ENCODE data around the gene MARVELD3. TPM values are rescaled to one million over a fixed set of nuclear protein-coding genes. Genes with fewer than 3 reads are reported as not detected.

The MARVELD3 gene
- total and polyA plus RNA-seq, 2 of the 8 experiments (the other 6 are each of a cell fraction or from before 2014, with no cell fraction given) = 18.0 to 34.8 TPM

- no peak overlapping the region for H2BK12ac ChIP-seq (ENCODE audit: low read depth, low read length)
- H4K8ac ChIP-seq (ENCODE audit: extremely low read depth, insufficient read depth, low read length) = no peak overlapping the region
- H4K5ac ChIP-seq (ENCODE audit: insufficient read length, low read depth, low read length) = no peak overlapping the region
- peaks cover 3 to 4% of the 10 kb centered on the region in 2 experiments for H4K20me1 ChIP-seq (replicated peaks in 1 of 2; ENCODE audit: control insufficient read depth in 1 of 2, insufficient read depth in 2 of 2, low read length in 2 of 2)
- ChIA-PET CTCF (ENCODE audit: partially characterized antibody) (interaction anchor here (0.6 to 1.9 kb wide), 6 partner anchors 8 to 324 kb away, joined by 3 to 7 read pairs (median 4); no protein-coding TSS in a partner anchor), POLR2A (ENCODE audit: partially characterized antibody) (interaction anchor here (0.8 to 2.3 kb wide), 2 partner anchors 9 to 260 kb away, joined by 3 to 15 read pairs; no protein-coding TSS in a partner anchor)
- H3K18ac ChIP-seq (ENCODE audit: extremely low read depth, low read length) = no peak overlapping the region
- peak overlapping the region; percentile 35 to 49; a peak in 3 of 4 replicates for H3K4me2 ChIP-seq (ENCODE audit: insufficient read depth in 1 of 2, low read depth in 2 of 2, low read length in 2 of 2)
- FAIRE-seq (peak; percentile 89), DNase-seq (ENCODE audit: low read depth in 1 of 2, low spot score in 2 of 2) (no peak)
- H2BK120ac ChIP-seq (replicated peaks; ENCODE audit: low read depth, low read length) = no peak overlapping the region
- H2BK5ac ChIP-seq (ENCODE audit: low read depth, low read length) = no peak overlapping the region
- H3K4me3 ChIP-seq (ENCODE audit: extremely low read depth in 1 of 4, insufficient read depth in 2 of 4, low read depth in 3 of 4, low read length in 4 of 4) = peak overlapping the region in 2 of 4 experiments; percentile 19 to 29; a peak in 3 of 8 replicates
- no peak overlapping the region for H3K23ac ChIP-seq (ENCODE audit: insufficient read length)
- no peaks in the 10 kb centered on the region for H3K9me3 ChIP-seq (ENCODE audit: insufficient read depth in 2 of 2, low read depth in 1 of 2, low read length in 1 of 2)
- H2BK20ac ChIP-seq (ENCODE audit: low read length) = no peak overlapping the region
- 43% methylated on average over 3 of the region's 3 CpGs; no CpG with 5 or more reads in 1 of the 2 experiments for WGBS, 2 experiments (ENCODE audit: extremely low coverage in 1 of 2, insufficient coverage in 1 of 2, insufficient read length in 1 of 2, insufficient replicate concordance in 2 of 2, low coverage in 1 of 2, low lambda C conversion rate in 2 of 2, missing lambda C conversion rate in 1 of 2)
- no peaks in the 10 kb centered on the region for H3K27me3 ChIP-seq (replicated peaks in 1 of 4; ENCODE audit: control insufficient read depth in 3 of 4, extremely low read depth in 1 of 4, insufficient read depth in 3 of 4, low read length in 3 of 4)
- H2AK5ac ChIP-seq (ENCODE audit: low read depth, low read length) = no peak overlapping the region
- no peak overlapping the region for H2BK15ac ChIP-seq (ENCODE audit: low read length)
- no peak overlapping the region for H3K9ac ChIP-seq (replicated peaks in 1 of 4; ENCODE audit: extremely low read depth in 1 of 4, low read depth in 3 of 4, low read length in 3 of 4)
- 0 out of 4 replicates have a peak, but pooled peaks cover 0 to 4% of the 10 kb centered on the region in 2 experiments for H3K79me2 ChIP-seq (ENCODE audit: control insufficient read depth in 1 of 2, insufficient read depth in 2 of 2, low read length in 2 of 2)
- H3K4me1 ChIP-seq (replicated peaks in 1 of 4; ENCODE audit: control insufficient read depth in 3 of 4, insufficient read depth in 4 of 4, low read length in 3 of 4) = peaks cover 0 to 14% (median 4%) of the 10 kb centered on the region in 4 experiments; a peak in 4 of 7 replicates
- H2AFZ ChIP-seq (ENCODE audit: low read length) = no peak overlapping the region
- H3K23me2 ChIP-seq (ENCODE audit: low read depth, low read length) = no peaks in the 10 kb centered on the region
- no peak overlapping the region for H4K91ac ChIP-seq (replicated peaks; ENCODE audit: insufficient read length, low read length)
- H3K36me3 ChIP-seq (ENCODE audit: control insufficient read depth in 2 of 4, insufficient read depth in 4 of 4, low read length in 3 of 4) = peaks cover 0 to 33% (median 1%) of the 10 kb centered on the region in 4 experiments; a peak in 5 of 8 replicates
- H3K27ac ChIP-seq (ENCODE audit: low read depth, low read length) = no peak overlapping the region
- no peaks in the 10 kb centered on the region for H3K79me1 ChIP-seq (ENCODE audit: low read depth, low read length)
- no peak overlapping the region for H3K14ac ChIP-seq (ENCODE audit: insufficient read length)
- H3K4ac ChIP-seq (replicated peaks; ENCODE audit: insufficient read length, low read depth, low read length) = no peak overlapping the region
- H3K56ac ChIP-seq (replicated peaks; ENCODE audit: insufficient read length, low read depth, low read length) = no peak overlapping the region
- TF ChIP-seq NANOG (IDR thresholded peaks at IDR 0.05; ENCODE audit: insufficient read depth, low read depth, low read length, poor library complexity, severe bottlenecking) (peak; percentile 80), TBP (IDR thresholded peaks at IDR 0.05; ENCODE audit: low read depth, low read length) (no peak), ZNF274 (IDR thresholded peaks at IDR 0.05; ENCODE audit: borderline replicate concordance, extremely low read depth, low read length) (no peak), CEBPB (IDR thresholded peaks at IDR 0.05; ENCODE audit: low read depth, low read length) (peak; percentile 78), BCL11A (IDR thresholded peaks at IDR 0.05; ENCODE audit: low read depth in 2 of 2, low read length in 2 of 2) (peak in 1 of 2 experiments; percentile 25), BACH1 (IDR thresholded peaks at IDR 0.05; ENCODE audit: low read length) (peak; percentile 29; the same call in 1 of the 2 replicates), HDAC2 (IDR thresholded peaks at IDR 0.05; ENCODE audit: borderline replicate concordance in 1 of 2, low read depth in 2 of 2, low read length in 2 of 2) (0 out of 4 replicates have a peak, but pooled peaks of 1 of the 2 experiments have one; percentile 50), SP1 (IDR thresholded peaks at IDR 0.05; ENCODE audit: low read depth, low read length) (peak; percentile 74; the same call in 1 of the 2 replicates), SAP30 (IDR thresholded peaks at IDR 0.05; ENCODE audit: insufficient read depth, insufficient replicate concordance, low read length) (no peak), TEAD4 (IDR thresholded peaks at IDR 0.05; ENCODE audit: low read depth, low read length) (peak; percentile 95), ATF2 (IDR thresholded peaks at IDR 0.05; ENCODE audit: low read length) (0 out of 2 replicates have a peak, but pooled peaks have one; percentile 77)
Measured at GRCh38 chr16:71637398-71637797, 11.4 kb downstream of the MARVELD3 start.

All from H1 (cell line).